Stimulated activated naive CD8-positive, alpha-beta T cell treated with anti-CD3 and anti-CD28 coated beads, Interleukin-15, amount 100 ng/mL, for 72 hours (primary cell): ENCODE measurements around the gene E2F6.

Experiments
- ATAC-seq: fragments of 150-1000 bp; cut with Tn5 transposase; 2 replicates; pipeline ENCODE4 v1.10.0; 2021; ENCODE audit warnings: mild to moderate bottlenecking, moderate library complexity
- DNase-seq, 2 donors: peaks; one replicate each; pipeline ENCODE4 v3.0.0; 2021 to 2022
- H3K27ac Mint-ChIP-seq, 2 donors: one replicate each; pipeline ENCODE4 v1.8.0; 2022; ENCODE audit warnings: mild to moderate bottlenecking in 2 of 2, mixed read lengths in 2 of 2, moderate library complexity in 2 of 2
- H3K27me3 Mint-ChIP-seq: one replicate; pipeline ENCODE4 v1.8.0; 2022; ENCODE audit warnings: mixed read lengths
- H3K4me1 Mint-ChIP-seq: one replicate; pipeline ENCODE4 v1.8.0; 2022; ENCODE audit warnings: mild to moderate bottlenecking, mixed read lengths
- H3K4me3 Mint-ChIP-seq, 2 donors: one replicate each; pipeline ENCODE4 v1.8.0; 2022; ENCODE audit warnings: mild to moderate bottlenecking in 2 of 2, mixed read lengths in 2 of 2, moderate library complexity in 1 of 2
- H3K9me3 Mint-ChIP-seq, 2 donors: one replicate each; pipeline ENCODE4 v1.8.0; 2022; ENCODE audit warnings: mixed read lengths in 2 of 2

Gene E2F6

GRCh38 chr2:11465485-11466306 is at the start of gene E2F6:
Gene E2F6, minus strand, starts transcription at chr2:11466161. Its CDS starts 282 bp downstream, at chr2:11465879.
- Mint-ChIP-seq H3K27ac (peak within 1 kb of the TSS; percentile 97), H3K27me3 (no peaks in the 10 kb centered on the region), H3K9me3 (no peaks in the 10 kb centered on the region), H3K4me3 (peak within 1 kb of the TSS; percentile 91 to 99), H3K4me1 (peaks cover 48% of the 10 kb centered on the region)
- ATAC-seq: peak; percentile 69
- DNase-seq: peak; percentile 88 to 89

GRCh38 chr2:11515490-11515981 is 49.6 kb upstream of the E2F6 start:
- ATAC-seq: no peak
- no peak overlapping the region for H3K4me3 Mint-ChIP-seq
- H3K4me1 Mint-ChIP-seq: no peaks in the 10 kb centered on the region

GRCh38 chr2:11514904-11515303 is 48.9 kb upstream of the E2F6 start:
- no peak overlapping the region for H3K4me3 Mint-ChIP-seq
- DNase-seq (no peak), ATAC-seq (no peak)
- H3K27me3 Mint-ChIP-seq: peaks cover 16% of the 10 kb centered on the region
- H3K9me3 Mint-ChIP-seq: no peaks in the 10 kb centered on the region
- H3K4me1 Mint-ChIP-seq: no peaks in the 10 kb centered on the region
- no peak overlapping the region for H3K27ac Mint-ChIP-seq

More at GRCh38 chr2:11515490-11515981, 49.6 kb upstream of the E2F6 start:
- DNase-seq: no peak
- Mint-ChIP-seq H3K27ac (no peak overlapping the region), H3K9me3 (peaks cover 2 to 4% of the 10 kb centered on the region in 2 donors), H3K27me3 (peaks cover 16% of the 10 kb centered on the region)

- Mint-ChIP-seq H3K4me1 (no peaks in the 10 kb centered on the region), H3K27ac (no peak overlapping the region), H3K4me3 (no peak overlapping the region), H3K27me3 (peaks cover 16% of the 10 kb centered on the region), H3K9me3 (no peaks in the 10 kb centered on the region)
- DNase-seq (no peak), ATAC-seq (no peak)
Measured at GRCh38 chr2:11514081-11514730, 48.2 kb upstream of the E2F6 start.

- H3K4me3 Mint-ChIP-seq: no peak overlapping the region
- no peak overlapping the region for H3K27ac Mint-ChIP-seq
- no peaks in the 10 kb centered on the region for H3K9me3 Mint-ChIP-seq
- H3K27me3 Mint-ChIP-seq: peaks cover 16% of the 10 kb centered on the region
- ATAC-seq (no peak), DNase-seq (no peak)
- H3K4me1 Mint-ChIP-seq: no peaks in the 10 kb centered on the region
Measured at GRCh38 chr2:11513319-11513718, 47.4 kb upstream of the E2F6 start.

GRCh38 chr2:11512431-11512830 is 46.5 kb upstream of the E2F6 start:
- ATAC-seq: no peak
- H3K27ac Mint-ChIP-seq: no peak overlapping the region
- no peaks in the 10 kb centered on the region for H3K4me1 Mint-ChIP-seq
- H3K4me3 Mint-ChIP-seq: no peak overlapping the region
- no peaks in the 10 kb centered on the region for H3K9me3 Mint-ChIP-seq
- DNase-seq: no peak
- peaks cover 16% of the 10 kb centered on the region for H3K27me3 Mint-ChIP-seq

GRCh38 chr2:11509657-11510360 is 43.8 kb upstream of the E2F6 start:
- no peaks in the 10 kb centered on the region for H3K4me1 Mint-ChIP-seq
- no peak for DNase-seq
- H3K27me3 Mint-ChIP-seq: peaks cover 7% of the 10 kb centered on the region
- H3K4me3 Mint-ChIP-seq: no peak overlapping the region
- no peaks in the 10 kb centered on the region for H3K9me3 Mint-ChIP-seq
- H3K27ac Mint-ChIP-seq: no peak overlapping the region
- ATAC-seq: no peak

GRCh38 chr2:11508279-11508678 is 42.3 kb upstream of the E2F6 start:
- Mint-ChIP-seq H3K4me1 (no peaks in the 10 kb centered on the region), H3K4me3 (no peak overlapping the region), H3K27me3 (peaks cover 2% of the 10 kb centered on the region), H3K27ac (peak overlapping the region in 1 of 2 donors; percentile 14), H3K9me3 (no peaks in the 10 kb centered on the region)
- no peak for DNase-seq
- ATAC-seq: no peak

GRCh38 chr2:11507517-11507916 is 41.6 kb upstream of the E2F6 start:
- H3K27ac Mint-ChIP-seq: no peak overlapping the region
- H3K4me3 Mint-ChIP-seq: no peak overlapping the region
- H3K27me3 Mint-ChIP-seq: peaks cover 9% of the 10 kb centered on the region
- H3K4me1 Mint-ChIP-seq: no peaks in the 10 kb centered on the region
- ATAC-seq: no peak
- H3K9me3 Mint-ChIP-seq: no peaks in the 10 kb centered on the region
- no peak for DNase-seq

- no peak for DNase-seq
- no peaks in the 10 kb centered on the region for H3K9me3 Mint-ChIP-seq
- no peak for ATAC-seq
- no peak overlapping the region for H3K4me3 Mint-ChIP-seq
- no peaks in the 10 kb centered on the region for H3K4me1 Mint-ChIP-seq
- peaks cover 14% of the 10 kb centered on the region for H3K27me3 Mint-ChIP-seq
- no peak overlapping the region for H3K27ac Mint-ChIP-seq
Measured at GRCh38 chr2:11506611-11506969, 40.6 kb upstream of the E2F6 start.

- H3K4me3 Mint-ChIP-seq: no peak overlapping the region
- no peaks in the 10 kb centered on the region for H3K9me3 Mint-ChIP-seq
- peaks cover 14% of the 10 kb centered on the region for H3K27me3 Mint-ChIP-seq
- DNase-seq (no peak), ATAC-seq (no peak)
- no peaks in the 10 kb centered on the region for H3K4me1 Mint-ChIP-seq
- H3K27ac Mint-ChIP-seq: no peak overlapping the region
Measured at GRCh38 chr2:11505652-11506610, 40.0 kb upstream of the E2F6 start.

- ATAC-seq (no peak), DNase-seq (no peak)
- H3K4me3 Mint-ChIP-seq: no peak overlapping the region
- no peaks in the 10 kb centered on the region for H3K9me3 Mint-ChIP-seq
- H3K4me1 Mint-ChIP-seq: no peaks in the 10 kb centered on the region
- no peak overlapping the region for H3K27ac Mint-ChIP-seq
- peaks cover 14% of the 10 kb centered on the region for H3K27me3 Mint-ChIP-seq
Measured at GRCh38 chr2:11503354-11503927, 37.5 kb upstream of the E2F6 start.

GRCh38 chr2:11502740-11503292 is 36.9 kb upstream of the E2F6 start:
- ATAC-seq (no peak), DNase-seq (no peak)
- H3K9me3 Mint-ChIP-seq: no peaks in the 10 kb centered on the region
- H3K27ac Mint-ChIP-seq: no peak overlapping the region
- H3K27me3 Mint-ChIP-seq: peaks cover 14% of the 10 kb centered on the region
- H3K4me1 Mint-ChIP-seq: no peaks in the 10 kb centered on the region
- no peak overlapping the region for H3K4me3 Mint-ChIP-seq

- H3K4me3 Mint-ChIP-seq: no peak overlapping the region
Measured at GRCh38 chr2:11500702-11501303, 34.8 kb upstream of the E2F6 start.

More at GRCh38 chr2:11500702-11501303, 34.8 kb upstream of the E2F6 start:
- Mint-ChIP-seq H3K9me3 (no peaks in the 10 kb centered on the region), H3K27me3 (peaks cover 14% of the 10 kb centered on the region), H3K4me1 (no peaks in the 10 kb centered on the region), H3K27ac (no peak overlapping the region)
- ATAC-seq: no peak
- DNase-seq: no peak
